Posterior cingulate gyrus (tissue), 11 donors: ENCODE results near the gene LNX1.
A peak's percentile ranks its signal among the peaks of the same experiment; 100 is the strongest.

Source experiments
- DNase-seq, 10 donors: peaks; one replicate each; pipeline versions ENCODE4 v3.0.0 to v3.0.0-alpha.2; 2020 to 2021; ENCODE audit warnings: mixed read lengths in 3 of 10
- intact Hi-C: fragments of 100-400 bp; cut with DNase I; formaldehyde crosslinking; loops from one replicate; pipeline ENCODE4 v1.15.1; 2023

Gene LNX1

DNA sequence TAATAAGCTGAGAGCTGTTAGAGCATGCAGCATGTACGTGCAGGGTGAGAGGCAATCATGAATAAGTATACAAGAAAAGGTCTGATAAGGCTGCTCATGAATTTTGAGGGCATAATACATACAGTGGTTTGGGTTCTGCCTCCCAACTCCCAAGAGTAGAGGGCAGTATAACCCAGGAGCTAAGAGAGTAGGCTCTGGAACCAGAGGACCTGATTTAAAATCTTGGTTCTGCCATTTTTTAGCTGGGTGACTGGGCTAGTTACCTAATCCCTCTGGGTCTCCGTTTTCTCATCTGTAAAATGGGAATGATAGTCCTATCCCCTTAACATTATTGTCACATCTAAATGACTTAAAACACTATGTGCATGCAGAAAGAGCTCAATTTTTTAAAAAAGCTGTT lies 85.3 kb downstream of the LNX1 start:
- DNase-seq, result no peak
- intact Hi-C loops, result no loop called here

DNA sequence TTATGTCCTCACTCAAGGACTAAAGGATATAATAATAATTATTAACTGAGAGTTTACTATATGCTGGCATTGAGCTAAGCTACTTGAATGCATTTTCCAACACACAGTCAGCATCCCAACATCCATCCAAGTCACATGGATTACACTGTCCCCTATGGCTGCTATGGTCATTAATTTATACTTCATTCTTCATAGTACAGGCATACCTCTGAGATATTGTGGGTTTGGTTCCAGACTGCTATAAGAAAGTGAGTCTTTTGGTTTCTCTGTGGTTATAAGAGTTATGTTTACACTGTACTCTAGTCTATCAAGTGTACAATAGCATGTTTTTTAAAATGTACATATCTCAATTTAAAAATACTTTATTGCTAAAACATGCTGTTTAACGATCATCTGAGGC lies 89.2 kb downstream of the LNX1 start:
- intact Hi-C loops, result no loop called here
- DNase-seq, result no peak

DNA sequence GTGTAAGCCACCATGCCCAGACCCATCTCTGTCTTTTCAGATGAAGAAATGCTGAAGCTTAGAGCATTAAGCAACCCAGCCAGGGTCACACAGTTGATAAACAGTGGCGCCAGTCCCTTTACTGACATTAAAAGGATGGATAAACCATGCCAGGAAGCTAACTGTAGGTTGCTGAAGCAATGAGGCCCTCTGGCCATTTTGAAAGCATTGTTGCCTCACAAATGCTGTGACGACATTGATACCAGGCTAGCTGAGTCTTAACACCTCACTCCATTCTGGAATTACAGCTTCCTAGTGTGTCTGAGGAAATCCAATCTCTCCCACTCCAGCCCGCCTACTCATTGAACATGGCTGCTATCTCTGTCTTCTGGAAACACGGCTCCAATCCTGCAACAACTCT lies 89.7 kb downstream of the LNX1 start:
- intact Hi-C loops, result no loop called here

DNA sequence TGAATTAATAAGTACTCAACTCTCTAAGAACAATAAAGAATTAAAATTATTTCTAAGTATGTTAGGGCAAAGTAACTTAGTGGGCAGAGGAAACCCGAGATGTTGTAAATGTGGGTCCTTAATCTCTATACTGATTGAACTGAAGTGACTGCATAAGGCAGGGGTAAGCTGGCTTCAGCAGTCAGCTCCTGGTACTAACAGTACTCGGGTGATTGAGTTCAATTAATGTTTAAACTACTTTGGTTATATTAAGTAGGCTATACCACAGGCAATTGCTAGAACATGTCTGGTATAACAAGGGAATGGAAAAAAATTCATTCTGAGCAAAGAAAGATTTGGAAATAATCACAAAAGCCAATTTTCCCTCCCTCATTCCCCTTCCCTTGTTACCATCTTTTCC lies 90.7 kb downstream of the LNX1 start:
- intact Hi-C loops, result no loop called here
- no peak for DNase-seq

More for the DNA sequence above, 89.7 kb downstream of the LNX1 start:
- no peak for DNase-seq

DNA sequence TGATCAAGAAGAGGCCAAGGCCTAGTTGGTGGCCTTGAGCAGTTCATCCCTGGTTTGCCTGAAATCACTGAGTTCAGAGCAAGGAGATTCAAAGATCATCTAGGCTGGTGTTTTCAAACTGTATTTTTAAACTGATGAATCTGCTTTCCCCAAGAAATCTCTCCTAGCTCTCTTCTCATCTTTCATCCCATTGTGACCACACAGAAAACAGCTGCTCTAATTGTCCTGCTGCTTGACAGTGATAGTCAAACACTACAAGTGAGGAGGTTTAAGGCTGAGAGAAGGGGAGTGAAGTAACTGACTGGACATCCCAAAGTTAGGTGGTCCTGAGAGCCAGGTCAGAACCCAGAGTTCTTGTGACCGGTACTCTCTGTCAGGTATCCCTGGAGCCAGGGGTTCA lies 91.5 kb downstream of the LNX1 start:
- no peak for DNase-seq
- intact Hi-C loops, result no loop called here

DNA sequence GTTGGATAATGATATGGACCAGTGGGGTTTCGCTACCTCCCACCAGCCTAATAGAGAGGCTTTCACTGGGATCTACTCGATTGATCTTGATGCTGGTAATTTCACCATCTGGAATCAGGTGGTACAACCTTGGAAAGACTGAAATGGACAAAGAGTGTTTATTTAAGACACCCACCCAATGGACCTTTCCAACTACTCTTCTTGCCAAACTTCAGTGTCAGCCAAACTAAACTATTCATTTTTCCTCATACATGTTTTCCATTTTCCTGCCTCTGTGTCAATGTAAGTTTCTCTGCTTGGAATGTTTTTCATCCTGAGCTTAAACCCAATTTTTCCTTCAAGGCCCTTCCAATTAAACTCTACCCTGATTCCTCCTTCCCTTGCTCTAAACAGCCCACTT lies 92.6 kb downstream of the LNX1 start:
- DNase-seq, result no peak
- intact Hi-C loops, result no loop called here

DNA sequence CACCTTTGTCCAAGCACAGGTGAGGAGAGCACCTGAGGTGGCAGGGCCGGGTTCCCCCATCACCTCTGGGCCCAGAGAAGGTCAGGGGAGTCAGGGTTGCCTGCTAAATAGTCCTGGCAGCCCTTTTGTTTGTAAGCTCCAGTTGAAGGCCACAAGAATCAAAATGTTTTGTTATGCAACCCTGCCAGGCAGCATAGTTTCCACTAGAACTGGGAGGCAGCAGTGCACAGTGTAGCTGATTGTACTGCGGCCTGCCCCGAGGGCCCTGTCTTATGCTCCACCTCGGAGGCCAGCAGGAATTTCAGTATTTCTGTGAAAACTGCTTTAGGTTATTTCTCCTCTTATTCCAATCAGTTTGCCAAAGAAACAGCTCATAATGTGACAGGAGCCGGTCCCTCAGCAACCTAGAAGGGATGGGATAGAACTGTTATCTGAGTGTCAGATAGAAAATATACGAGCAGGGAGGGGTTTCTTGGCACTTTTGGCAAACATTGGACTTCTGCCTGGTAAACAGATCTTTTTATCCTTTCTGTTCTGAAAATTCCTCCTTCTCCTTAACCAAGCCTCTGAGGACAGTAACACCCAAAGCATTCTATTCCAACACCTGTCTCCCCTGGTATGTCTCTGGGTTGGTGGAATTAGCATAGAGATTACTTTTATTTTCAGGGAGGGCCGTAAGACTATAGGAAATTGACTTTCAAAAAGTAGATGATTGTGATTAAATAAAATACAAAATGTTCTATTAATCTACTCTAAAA lies 93.6 kb downstream of the LNX1 start:
- DNase-seq, result no peak
- intact Hi-C loops, result no loop called here

DNA sequence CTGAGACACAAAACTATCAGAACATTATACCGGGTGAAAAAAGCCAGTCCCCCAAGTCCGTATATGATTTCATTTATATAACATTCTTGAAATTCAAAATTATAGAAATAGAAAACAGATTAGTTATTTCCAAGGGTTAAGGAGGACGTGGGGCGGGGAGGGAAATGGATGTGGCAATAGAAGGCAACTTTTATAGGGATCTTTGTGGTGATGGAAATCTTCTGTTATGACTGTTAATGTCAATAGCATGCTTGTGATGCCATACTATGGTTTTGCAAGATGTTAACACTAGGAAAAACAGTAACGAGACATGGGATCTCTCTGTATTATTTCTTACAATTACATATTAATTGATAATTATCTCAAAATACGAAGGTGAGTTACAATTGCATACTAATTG lies 96.4 kb downstream of the LNX1 start:
- intact Hi-C loops, result no loop called here

DNA sequence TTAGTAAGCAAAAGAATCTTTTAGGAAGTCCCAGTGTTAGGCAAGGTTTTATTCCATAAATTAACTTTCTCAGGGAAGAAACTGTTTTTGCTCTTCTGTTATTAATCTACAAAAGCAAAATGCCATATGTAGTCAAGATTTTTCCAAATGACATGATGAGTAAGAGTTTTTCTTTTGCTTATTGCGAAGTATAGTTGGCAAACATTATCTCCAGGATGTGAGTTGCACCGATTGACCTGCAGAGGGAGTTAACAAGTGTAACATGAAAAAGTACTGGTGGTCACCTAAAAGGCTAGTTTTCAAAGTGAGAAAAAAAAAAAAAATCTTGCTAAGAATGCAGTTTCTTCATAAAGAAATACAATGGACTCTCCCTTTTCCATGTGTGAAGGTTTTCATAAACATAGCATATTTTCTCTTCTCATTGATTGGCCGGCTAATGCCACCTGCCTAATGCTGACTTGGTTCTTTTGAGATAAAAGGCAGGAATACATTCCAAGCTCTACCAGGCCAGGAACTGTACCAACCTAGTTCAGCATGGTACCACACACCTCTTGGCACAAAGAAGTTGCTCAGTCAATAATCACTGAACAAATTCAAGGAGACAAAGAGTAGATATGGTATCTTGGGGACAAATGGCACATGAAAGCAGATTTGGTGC lies 100.2 kb downstream of the LNX1 start:
- intact Hi-C loops, result no loop called here
- DNase-seq, result no peak

More for the DNA sequence above, 96.4 kb downstream of the LNX1 start:
- DNase-seq, result no peak

DNA sequence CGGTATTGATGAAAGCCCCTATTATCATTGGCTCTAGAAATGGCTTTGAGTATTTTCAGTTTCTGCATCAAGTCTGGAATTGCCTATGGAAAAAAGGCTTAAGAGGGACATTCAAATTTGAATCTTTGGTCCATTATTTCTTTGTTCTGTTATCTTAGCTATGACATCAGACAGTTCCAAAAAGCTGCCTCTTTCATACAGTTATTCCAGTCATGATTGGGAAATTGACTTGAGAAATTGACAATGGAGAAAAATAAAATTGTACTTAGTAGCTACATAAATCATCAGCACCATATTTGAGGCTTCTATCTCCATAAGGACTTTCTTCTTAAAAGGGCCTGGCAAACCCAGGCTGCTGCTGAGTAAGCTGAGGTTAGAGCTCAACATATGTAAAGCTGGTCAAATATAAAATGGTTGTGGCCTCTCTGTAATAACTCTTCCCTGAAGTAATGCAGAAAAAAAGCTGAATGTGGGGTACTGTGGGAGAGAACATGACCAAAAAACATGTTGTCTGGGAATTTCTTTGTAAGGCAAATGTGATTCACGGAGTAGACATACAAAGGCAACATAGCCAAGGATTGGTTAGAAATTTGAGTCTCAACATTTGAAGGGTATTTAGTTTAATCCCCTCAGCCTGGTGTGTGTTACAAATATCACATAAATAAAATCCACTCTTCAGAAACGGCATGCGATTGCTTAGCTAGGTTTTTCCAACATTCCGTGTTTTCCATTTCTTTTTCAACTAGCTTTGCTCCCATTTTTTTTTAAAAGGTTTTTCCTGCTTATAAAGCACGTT lies 100.9 kb downstream of the LNX1 start:
- intact Hi-C loops, result no loop called here
- DNase-seq, result no peak

DNA sequence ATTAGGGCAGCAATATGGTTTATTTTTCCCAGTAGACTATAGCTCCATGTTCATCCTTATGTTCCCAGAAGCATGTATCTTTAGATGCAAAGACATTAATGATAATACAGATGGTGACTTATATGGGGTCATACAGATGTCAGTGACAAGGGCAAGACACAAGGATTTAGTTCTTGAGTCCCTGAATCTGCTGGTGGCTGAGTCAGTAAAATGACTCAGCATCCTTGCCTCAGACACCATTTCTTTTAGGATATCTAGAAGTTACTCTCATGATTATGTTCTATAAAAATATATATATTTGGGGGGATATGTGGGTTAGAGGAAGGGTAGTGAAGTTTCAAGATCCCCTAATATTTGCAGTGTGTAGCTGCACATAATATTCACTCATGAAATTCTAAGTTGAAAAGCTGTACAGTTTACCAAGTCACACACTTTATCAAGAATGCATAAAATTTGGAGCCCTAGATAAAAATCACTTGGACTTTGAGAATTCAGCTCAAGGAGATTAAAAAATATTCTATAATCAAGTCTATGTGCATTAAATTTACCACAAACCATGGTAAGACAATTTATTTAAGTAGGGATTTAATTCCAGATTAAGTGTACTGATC lies 101.9 kb downstream of the LNX1 start:
- intact Hi-C loops, result no loop called here
- DNase-seq, result no peak

DNA sequence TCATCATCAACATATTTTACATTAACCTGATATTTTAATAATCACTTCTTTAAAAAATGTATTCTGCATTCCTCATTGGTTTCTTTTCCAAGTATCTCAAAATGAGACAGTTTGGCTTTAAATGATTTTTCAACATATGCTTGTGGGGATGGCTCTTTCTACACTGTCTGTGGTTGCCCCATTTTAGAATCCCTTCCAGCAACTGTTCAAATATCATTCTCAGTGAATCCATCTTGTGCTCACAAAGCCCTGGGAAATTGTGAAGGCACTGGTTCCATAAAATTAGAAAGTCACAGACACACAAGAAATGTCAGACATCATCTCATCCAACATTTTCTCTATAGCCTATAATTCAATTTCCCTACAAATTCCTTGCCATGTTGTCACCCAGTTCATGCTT lies 103.5 kb downstream of the LNX1 start:
- intact Hi-C loops, result no loop called here
- DNase-seq, result no peak

DNA sequence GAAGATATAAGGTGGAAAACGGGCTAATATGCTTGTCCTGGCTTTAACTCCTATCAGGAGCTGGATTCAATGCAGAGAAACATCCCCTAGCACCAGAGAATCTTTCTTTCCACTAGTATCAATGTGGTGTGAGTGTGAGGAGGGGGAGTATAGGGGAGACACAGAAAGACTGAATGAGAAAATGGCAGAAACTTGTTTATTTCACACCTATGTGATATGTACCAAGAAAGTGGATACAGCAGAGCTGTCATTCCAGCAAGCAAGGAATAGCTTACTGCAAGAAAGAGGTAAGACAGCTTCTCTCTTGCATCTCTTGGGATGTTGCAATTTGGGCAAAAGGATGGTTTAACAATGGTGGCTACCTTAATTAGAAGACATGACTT lies 105.6 kb downstream of the LNX1 start:
- DNase-seq, result no peak
- intact Hi-C loops, result no loop called here

DNA sequence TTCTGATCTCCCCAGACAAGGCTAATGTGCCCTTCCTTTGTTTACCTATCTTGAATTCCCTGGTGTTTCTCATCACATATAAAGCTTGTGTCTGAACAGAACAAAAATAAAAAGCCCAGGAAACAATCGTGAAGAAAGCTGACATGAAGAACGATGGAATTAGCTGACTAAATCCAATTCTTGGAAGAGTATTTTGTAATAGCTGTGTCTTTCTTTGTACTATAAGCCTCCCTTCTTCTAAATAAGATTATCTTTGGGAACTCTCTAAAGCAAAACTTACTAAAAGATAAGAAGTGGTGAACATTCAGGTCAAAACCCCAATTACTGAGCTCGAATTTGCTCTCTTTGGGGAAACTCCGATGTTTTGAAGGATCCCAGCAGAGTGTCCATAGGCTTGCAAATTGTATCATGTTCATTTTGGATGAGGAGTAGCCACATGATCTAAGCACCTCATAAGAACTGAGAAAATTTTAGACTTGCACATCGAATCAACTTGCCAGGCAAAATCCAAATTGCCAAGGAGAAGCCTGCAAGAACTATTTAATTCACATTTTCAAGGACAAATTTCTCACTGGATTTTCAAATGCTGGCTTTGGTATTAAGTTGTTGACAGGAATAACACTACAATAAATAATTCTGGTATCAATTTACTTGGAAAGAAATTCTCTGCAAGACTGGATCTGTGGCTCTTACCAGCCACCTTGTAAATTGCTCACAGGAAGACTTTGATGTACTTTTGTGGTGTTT lies 106.2 kb downstream of the LNX1 start:
- DNase-seq, result no peak
- intact Hi-C loops, result no loop called here

DNA sequence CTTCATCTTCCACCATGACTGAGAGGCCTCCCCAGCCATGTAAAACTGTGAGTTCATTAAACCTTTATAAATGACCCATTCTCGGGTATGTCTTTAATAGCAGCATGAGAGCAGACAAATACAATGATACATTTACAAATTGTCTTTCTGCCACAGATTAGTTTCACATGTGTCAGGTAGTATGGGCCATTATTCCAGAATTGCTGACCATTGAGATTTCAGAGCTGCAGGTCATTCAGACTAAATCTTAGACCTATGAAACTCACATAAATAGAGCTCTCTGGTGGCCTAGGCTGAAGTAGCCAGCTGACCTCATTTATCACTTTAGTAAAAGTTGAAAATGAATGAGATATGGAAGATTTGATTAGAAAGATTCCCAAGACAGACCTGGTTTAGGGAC lies 108.0 kb downstream of the LNX1 start:
- no peak for DNase-seq
- intact Hi-C loops, result no loop called here

DNA sequence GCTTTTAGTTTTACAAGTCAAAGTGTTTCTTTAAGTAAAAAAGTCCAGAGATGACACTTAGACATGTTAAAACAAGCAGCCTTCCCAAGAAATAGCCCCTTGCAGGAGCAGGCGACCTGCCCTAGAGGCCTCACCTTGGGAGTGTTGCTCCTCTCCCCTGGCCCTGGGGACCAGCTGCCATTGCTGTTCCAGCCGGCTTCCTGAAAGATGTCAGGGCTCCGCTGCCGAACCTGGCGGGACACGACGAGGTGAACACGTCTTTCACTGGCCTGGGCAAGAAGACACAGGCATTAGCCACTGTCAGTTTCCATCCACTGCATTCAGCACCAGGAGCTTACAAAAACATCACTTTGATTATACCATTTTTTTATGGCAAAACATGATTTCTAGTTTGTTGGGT lies 109.7 kb downstream of the LNX1 start:
- peak in 1 of 10 donors; percentile 84 for DNase-seq
- intact Hi-C loops, result no loop called here

DNA sequence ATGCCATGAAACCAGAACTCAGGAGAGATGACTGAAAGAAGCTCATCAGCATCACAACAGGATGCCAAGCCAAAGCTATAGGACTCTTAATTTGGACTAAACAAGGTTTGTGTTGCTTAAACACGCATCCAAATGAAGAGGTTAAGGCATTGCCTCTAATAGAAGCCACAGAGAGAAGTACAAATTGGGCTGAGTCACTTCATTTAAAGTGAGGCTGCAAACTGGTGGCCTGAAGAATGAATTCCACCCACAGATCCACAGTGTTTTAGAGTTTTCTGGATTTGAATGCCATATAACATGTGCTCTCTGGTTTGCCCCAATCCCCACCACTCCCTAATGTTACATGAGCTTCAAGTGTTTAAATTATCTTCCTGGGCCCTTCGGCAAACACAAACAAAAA lies 110.4 kb downstream of the LNX1 start:
- intact Hi-C loops, result no loop called here
- DNase-seq, result no peak

DNA sequence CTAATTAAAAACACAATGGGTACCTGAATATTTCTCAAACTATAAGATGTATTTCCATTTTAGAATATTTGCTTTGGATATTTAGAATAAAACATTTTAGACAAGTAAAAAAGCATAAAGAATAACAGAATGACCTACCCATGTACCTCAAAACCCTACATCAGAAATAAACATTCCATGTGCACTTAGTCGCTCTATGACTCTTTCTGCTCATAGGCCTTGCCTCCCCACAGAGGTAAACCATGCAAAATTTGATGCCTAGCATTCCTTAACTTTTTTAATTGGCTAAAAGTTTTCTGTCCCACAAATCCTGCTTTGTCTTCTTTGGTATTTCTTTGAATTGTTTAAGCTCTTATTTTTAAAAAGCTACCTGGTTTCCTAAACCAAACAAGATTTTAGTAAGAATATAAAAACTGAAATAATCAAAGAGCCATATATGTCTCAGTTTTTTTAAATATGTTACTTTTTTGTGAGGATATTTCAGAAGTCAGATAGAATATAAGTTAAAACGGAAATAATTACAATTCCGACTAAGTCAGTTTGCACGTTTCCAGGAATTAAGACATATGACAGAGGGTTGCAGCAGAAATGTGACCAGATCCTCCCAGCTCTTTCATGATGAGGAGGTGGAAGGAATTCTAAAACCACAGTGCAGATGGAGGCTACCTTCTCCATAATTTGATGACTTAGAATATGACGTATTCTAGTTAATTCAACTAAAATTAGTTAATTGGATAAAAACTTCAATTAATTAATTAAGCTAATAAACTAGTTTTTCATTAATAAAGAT lies 111.4 kb downstream of the LNX1 start:
- DNase-seq, result no peak
- intact Hi-C loops, result no loop called here

DNA sequence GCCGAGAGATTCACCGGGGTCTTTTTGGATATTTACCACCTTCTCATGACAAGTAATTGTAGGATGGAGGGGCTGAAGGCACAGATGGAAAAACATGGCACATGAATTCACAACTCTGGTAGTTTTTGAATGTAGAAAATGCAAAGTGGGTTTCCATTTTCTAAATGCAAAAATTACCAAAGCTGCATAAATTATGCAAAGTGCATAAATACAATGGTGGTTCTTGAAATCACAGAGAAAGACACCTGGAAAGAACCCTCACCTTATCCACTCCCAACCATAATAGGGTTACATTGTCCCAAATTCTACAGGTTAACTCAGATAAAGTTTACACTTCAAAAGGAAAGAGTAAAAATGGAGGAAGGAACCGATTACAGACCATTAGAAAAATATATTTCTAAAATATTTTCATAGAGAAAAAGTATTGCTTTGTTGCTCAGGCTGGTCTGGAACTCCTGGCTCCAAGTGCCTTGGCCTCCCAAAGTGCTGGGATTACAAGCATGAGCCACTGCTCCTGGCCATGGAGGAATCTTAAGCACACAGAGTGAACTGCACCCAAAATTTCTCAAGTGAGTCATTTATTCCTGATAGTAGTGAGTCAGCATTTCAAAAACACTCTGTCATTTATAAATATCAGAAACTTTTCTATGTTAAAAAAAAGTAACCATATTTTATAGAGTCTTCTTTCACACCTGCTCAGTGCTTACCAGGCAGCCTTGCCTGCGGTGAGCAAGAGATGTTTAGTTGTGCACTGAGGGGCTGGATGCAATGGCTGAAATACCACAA lies 112.4 kb downstream of the LNX1 start:
- DNase-seq, result no peak
- intact Hi-C loops, result no loop called here
